Loucy (cell line): Measurements from ENCODE around the gene ATG16L2.

Experiments
- CTCF ChIP-seq: fragments of 200-600 bp; sonication (generic); conservative IDR thresholded peaks from 2 replicates; pipeline ENCODE4 v1.5.1; 2014; ENCODE audit warnings: mild to moderate bottlenecking, antibody characterized with exemption, low read length
- EZH2phosphoT487 ChIP-seq: fragments of 200-600 bp; IDR thresholded peaks from 2 replicates; pipeline ENCODE4 v1.6.1; 2018; ENCODE audit warnings: antibody characterized with exemption, mild to moderate bottlenecking, moderate library complexity, borderline replicate concordance

GRCh38 chr11:72816404-72816990 lies 2.3 kb downstream of the ATG16L2 start:
- TF ChIP-seq CTCF (no peak), EZH2phosphoT487 (no peak)
